Measurements from ENCODE around the gene PAQR7.

DNA sequence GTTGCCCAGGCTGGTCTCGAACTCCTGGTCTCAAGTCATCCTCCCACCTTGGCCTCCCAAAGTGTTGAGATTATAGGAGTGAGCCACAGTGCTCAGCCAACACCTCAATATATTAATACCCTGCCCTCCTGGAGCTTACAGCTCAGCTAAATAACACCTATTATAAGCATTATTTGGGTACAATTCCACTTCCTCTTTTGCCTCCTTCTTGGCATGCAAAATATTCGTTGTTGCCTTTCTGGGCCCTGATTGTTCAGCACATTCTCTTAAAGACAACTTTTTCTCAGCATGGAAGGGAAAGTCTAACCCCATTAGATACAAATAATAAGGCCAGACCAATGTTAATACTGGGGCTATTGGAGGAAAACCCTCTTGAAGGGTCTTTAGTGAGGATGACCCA lies 2.8 kb downstream of the PAQR7 start:
- no peak for TF ChIP-seq CTCF (conservative IDR thresholded peaks at IDR 0.05; ENCODE audit: low read depth, low read length)
- no peak for TF ChIP-seq EZH2 (IDR thresholded peaks at IDR 0.05; ENCODE audit: low read length, unreplicated experiment)
- TF ChIP-seq EZH2phosphoT487 (IDR thresholded peaks at IDR 0.05; ENCODE audit: borderline replicate concordance, low read length): no peak

Data from PC-3 (cell line).